GM19035 (cell line): ENCODE results near the gene DPYD.
"Not testable (repeated sequence)": the region's sequence is repeated elsewhere in the genome, so short reads cannot be mapped to it uniquely, and the experiment has no call there.

Experiments
- ATAC-seq: cut with Tn5 transposase; IDR thresholded peaks from one replicate; pipeline ENCODE4 v1.9.1; 2021; ENCODE audit not compliant: unreplicated experiment

DPYD gene

DNA sequence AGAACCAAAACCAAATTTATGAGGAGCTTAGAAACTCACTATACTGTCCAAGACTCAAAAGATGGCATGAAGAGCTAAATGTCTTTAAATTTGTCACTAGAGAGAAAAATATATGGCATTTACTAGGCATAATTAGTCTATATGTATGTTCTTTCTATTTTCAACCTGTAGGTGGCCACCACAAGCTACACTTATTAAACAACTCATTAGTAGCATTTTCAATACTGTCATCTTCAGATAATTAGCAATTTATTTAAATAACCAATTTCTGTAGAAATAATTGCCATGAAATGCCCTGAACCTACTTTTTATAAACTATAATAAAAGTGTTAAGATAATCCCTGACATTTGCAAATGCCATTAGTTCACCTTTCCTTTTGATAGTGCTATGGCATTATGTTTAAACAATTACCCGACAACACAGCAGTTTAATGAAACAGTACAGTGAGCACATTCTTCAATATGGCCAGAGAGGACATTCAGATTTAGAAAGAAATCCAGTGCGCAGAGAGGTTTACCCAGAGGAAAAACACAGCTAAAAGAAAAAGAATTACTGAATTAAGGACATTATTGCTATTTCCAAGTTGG is 676.8 kb downstream of the DPYD start:
- ATAC-seq = peak; percentile 68

DNA sequence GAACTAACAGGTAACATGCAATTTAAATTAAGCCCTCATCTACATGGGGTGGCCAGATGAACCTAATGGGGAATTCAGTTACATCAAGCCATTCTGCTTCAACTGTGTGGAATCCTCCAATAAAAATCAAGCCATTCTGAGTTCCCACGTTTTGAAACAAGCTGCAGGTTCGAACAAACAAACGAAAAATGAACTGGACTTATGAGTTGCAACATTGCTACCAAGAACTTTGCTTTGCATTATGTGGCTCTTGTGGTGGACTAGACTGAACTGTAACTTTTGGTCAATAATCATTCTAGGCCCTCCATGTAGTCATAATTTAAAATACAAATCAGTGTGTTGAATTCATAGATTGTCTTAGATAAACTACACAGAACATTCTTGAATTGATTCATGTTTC is 682.0 kb downstream of the DPYD start:
- ATAC-seq = no peak

- not testable (repeated sequence) for ATAC-seq
Measured at GRCh38 chr1:97231354-97231753, 689.5 kb downstream of the DPYD start.

DNA sequence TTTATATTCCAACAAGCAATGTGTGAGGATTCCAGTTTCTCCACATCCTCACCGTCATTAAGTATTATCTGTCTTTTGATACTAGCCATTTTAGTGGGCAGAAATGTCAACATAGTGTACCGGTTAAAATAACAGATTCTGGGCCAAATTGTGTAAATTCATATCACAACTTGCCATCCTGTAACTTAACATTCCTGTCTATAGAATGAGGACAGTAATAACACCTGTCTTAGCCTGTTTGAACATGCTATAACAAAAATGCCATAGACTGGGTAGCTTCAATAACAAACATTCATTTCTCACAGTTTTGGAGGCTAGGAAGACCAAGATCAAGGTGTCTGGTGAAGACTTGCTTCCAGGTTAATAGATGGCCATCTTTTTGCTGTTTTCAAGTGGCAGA is 708.2 kb downstream of the DPYD start:
- no peak for ATAC-seq

DNA sequence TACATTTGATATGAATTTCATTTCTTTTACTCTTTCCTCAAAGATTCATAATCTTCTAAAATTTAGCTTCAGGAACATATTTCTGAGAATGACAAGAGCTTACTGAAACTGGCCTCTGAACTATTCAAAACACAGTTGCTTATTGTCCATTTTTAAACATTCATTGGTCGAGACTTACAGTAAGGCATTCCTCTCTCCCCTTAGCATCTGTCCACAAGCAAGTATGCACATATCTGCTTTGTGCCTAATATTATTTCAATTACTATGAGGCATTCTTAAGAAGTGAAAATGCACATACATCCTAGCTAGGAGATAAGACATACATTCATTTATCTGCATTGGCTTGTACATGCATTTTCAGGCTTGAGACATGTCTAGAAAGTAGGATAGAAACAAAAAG is 710.5 kb downstream of the DPYD start:
- ATAC-seq = no peak

DNA sequence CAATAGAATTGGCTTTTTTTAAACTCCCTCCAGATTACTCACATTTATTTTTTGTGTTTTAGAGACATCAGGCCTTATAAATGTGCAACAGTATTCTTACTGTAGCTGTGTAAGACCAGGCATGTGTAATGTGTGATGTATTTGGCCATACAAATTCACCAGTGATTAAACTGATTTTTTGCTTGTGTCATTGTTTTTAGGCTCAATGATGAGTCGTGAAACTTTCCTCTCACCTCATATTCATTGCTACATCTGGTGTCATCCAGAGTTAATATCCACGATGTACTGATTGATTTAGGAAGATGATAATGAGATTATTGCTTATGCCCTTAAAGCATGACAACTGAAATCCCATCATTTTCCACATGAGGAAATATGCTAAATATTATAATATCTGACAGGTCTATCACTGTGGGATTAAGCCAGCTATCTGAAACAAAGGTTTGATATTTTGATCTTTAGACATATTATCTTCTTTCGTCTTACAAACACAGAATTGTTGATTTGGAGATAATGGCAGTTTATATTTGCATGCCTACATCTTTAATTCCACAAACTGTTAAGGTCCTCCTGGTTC is 711.4 kb downstream of the DPYD start:
- no peak for ATAC-seq

DNA sequence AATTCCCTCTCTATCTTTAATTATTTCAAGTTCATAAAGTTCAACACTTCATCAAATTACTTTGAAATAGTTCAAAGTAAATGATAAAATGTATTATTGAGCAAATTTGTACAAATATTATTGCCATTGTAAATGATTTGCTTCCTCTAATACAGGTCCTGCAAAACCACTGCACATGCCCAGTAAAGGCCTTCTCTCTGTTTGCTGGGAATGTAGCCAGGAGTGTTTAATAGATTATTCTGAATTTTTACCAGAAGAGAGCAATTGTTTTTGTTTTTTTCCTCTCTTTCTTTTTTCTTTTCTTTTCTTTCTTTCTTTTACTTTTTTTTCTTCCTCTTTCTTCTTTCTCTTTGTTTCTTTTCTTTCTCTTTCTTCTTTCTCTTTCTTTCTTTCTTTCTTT is 713.0 kb downstream of the DPYD start:
- no peak for ATAC-seq

DNA sequence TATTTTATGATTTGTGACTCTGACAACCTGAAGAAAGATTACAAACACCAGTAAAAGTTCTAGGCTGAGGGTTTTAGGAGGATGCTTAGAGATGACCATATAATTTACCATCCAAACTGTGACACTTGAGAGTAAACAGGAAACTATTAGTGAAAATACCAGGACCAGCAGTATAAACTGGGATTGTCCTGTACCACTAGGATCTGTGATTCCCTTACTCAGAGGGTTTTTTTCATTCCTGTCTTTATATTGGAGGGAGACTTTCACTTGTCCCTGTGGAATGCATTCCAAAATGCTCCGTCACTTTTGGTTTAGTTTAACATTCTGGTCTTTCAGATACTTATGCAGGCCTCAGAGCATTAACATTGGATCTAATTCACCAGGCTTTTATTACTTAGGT is 716.4 kb downstream of the DPYD start:
- ATAC-seq = no peak

DNA sequence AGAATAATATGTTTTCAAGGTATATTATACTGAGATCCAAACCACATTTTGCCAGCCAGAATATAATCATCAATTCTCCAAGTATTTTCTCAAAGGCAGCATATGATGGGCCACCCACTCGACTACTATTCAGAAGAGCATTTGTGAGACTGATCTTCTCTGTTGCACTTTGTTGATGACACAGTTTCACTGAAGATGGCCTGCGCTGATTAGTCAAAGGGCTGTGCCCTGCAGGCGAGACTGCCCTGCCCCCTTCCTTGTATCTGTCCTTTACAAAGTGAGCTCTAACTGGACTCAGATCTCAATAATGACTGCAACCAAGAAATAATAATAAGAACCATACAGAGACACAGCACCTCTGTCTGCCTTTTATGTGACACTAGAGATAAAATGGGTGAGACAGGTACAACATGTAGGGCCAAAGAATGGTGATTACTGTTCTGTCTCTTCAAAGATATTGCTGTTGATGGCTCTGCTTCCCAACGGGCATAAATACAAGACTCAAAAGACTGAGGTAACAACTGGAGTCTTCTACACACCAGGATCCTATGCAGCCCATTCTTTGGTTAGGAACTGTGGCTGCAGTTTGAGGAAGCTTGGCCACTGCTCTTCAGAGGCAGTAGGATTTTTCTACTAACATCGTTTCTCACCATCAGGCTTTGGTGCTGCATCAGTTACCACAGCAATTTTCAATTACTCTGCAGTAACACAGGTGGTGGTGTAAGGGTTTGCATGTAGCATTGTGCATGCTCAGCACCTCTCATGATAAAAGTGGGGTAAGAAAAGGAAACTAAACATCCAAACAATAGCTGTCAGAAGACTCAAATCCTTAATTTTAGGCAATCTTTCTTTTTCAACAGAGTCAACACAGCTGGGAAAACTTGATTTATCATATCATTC is 718.1 kb downstream of the DPYD start:
- no peak for ATAC-seq

DNA sequence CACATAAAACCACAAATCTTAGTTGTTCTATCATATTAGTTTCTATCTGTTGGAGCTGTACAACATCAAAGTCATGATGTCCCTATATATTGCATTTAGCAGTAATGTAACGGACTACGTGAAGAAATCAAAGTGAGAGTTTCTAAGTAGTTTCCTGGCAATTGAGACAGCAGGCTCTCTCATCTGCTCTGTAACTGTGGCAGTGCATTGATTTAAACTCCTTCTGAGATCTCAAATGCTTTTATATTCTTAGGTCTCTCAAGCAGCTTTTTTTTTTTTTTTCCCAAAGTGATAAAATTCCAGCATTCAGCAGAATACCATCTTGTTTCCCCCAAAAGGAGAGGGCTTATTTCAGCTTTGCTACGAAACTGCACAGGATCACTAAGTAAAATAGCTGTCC is 719.2 kb downstream of the DPYD start:
- no peak for ATAC-seq

- ATAC-seq = no peak
Measured at GRCh38 chr1:97200595-97200994, 720.2 kb downstream of the DPYD start.

DNA sequence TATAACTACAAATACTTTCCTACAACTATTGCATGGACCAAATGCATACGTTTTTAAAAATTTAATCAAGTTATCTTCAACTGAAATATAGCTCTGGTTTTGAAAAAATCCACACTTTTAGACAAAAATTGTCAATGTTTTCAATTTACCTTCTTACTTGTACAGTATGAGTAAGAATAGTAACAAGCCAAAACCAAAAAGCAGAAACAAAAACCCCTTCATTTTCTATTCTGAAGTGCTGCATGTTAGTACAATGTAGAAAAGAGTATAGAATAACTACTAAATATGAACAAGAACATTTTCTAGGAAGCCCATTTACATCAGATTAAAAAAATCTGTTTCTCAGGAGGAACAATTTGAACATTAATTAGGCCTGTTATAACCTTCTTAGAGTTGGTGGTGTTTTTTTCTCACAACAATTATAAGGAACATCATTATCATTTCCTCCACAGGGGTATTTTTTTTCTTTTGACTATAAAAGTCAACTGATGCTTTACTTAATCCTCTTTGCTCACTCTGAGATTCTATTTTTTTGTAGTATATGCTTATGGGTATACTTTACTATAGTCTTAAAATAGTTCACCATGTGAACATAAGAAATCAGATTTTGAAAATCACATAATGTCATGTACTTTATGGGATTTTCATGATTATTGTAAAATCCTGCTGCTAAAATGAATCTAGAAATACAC is 723.9 kb downstream of the DPYD start:
- ATAC-seq = peak; percentile 52

GRCh38 chr1:97192872-97193572 is 727.8 kb downstream of the DPYD start:
- no peak for ATAC-seq

- no peak for ATAC-seq
Measured at GRCh38 chr1:97190326-97190725, 730.5 kb downstream of the DPYD start.

GRCh38 chr1:97186381-97186780 is 734.5 kb downstream of the DPYD start:
- no peak for ATAC-seq

DNA sequence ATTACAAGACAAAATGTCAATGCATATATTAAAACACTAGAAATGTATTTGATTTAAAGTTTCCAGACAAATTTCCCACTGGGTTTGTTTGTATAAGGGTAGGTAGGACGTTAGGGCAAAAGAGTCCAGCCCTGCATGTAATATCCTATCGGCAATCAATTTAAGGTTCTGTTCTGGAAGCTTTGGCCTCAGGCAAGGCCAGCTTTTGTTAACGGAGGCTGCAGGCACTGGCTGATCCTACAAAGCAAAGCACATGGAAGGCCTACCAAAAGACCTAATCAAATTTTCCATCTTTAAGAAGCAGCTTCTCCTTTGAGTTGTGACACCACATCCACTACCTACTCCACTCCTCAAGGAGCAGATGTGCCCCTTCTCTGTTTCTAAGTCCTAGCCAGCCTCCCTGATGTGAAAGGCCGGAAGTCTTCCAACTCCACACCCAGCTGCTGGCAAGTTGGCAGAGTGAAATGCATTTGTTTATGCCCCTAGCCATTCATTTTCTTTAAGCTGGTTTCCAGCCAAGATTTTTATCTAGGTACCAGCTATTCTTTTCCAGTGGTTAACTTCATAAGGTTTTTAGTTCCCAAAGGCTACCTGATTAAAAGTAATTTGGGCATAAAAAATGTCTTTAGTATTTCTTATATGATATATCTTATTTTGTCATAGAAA is 746.7 kb downstream of the DPYD start:
- no peak for ATAC-seq

DNA sequence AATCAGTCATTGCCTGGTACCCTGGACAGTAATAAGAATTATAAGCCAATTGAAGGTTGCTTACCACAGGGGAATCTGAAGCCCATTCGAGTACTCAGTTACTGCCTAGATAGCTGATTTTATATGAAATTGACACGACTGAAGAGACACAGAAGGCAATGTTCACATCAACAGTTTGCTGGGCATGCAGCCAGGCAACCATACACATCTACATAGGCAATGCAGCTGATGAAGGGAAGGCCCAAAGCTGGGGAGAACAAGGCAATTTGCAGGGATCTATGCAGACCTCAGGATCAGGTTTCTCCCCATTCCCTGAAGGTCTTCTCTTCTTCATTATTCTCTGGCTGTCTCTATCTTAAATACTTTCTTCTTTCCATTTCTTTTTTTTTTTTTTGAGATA is 750.5 kb downstream of the DPYD start:
- no peak for ATAC-seq

- ATAC-seq = no peak
Measured at GRCh38 chr1:97168056-97168455, 752.8 kb downstream of the DPYD start.

GRCh38 chr1:97167246-97167645 is 753.6 kb downstream of the DPYD start:
- no peak for ATAC-seq

- no peak for ATAC-seq
Measured at GRCh38 chr1:97166626-97167025, 754.2 kb downstream of the DPYD start.

GRCh38 chr1:97164276-97164639 is 756.6 kb downstream of the DPYD start:
- no peak for ATAC-seq
